Right cardiac atrium (tissue), 5 donors: Measurements from ENCODE around the gene ARL4D. TPM values are rescaled to one million over a fixed set of nuclear protein-coding genes. Genes with fewer than 3 reads are reported as not detected.
"Not testable (repeated sequence)": the region's sequence is repeated elsewhere in the genome, so short reads cannot be mapped to it uniquely, and the experiment has no call there.

Source experiments
- ATAC-seq, 2 donors: fragments of 200-7000 bp; cut with Tn5 transposase; one replicate each; pipeline versions ENCODE4 v1.8.0 to v1.9.1; 2020; ENCODE audit warnings: moderate library complexity in 2 of 2, mild to moderate bottlenecking in 1 of 2
- DNase-seq, 3 donors: peaks; one replicate each; pipeline ENCODE4 v3.0.0-alpha.2; 2020
- H3K27ac ChIP-seq: one replicate; pipeline ENCODE4 v1.5.1; 2013; ENCODE audit warnings: mild to moderate bottlenecking, low read length, control low read depth, moderate library complexity
- H3K27me3 ChIP-seq: one replicate; pipeline ENCODE4 v1.6.1; 2013; ENCODE audit not compliant: control insufficient read depth, insufficient read depth
- H3K4me1 ChIP-seq: one replicate; pipeline ENCODE4 v1.6.1; 2013; ENCODE audit warnings: low read length; ENCODE audit not compliant: control insufficient read depth, insufficient read depth
- H3K4me3 ChIP-seq: one replicate; pipeline ENCODE4 v1.5.1; 2013; ENCODE audit warnings: low read length, control low read depth
- H3K9me3 ChIP-seq: one replicate; pipeline ENCODE4 v1.6.1; 2013; ENCODE audit warnings: low read length; ENCODE audit not compliant: control insufficient read depth
- WGBS: extraction: QIAGEN DNeasy Blood & Tissue Kit; methylation state at CpG from one replicate; pipeline ENCODE4 v1.1.7; 2013; 5-methylcytosine and 5-hydroxymethylcytosine counted together
- intact Hi-C, 4 donors: fragments of 100-400 bp; cut with DNase I; formaldehyde crosslinking; loops; one replicate each; pipeline versions ENCODE4 v1.11.0 to v1.14.0; 2022 to 2023
- polyA plus RNA-seq: library from polyadenylated mRNA; stranded (reverse); fragments of 200-250 nt; gene quantifications from one replicate; pipeline ENCODE4 v1.2.3, GENCODE V29; 2013
- total RNA-seq, 4 donors: library from RNA; stranded (reverse); fragmentation: NEBNext Ultra II Directional; extraction: Animal tissue kit (Norgen Biotek cat#: 25700); gene quantifications; one replicate each; pipeline ENCODE4 v1.2.1, GENCODE V29; 2021
- donor health status: healthy with polysubstance abuse.
- donor health status: DM: no; HTN: yes; CAD: no.
- donor health status: DM: no; HTN: no; CAD: no.
- donor health status: DM: no; HTN: yes; CAD: no; lungs with severe emphysema.
- donor health status: DM: yes; HTN: yes; CAD: no.

ARL4D gene
- total and polyA plus RNA-seq, 5 donors, result 10.8 to 24.5 (median 16.2) TPM

- Histone ChIP-seq H3K4me1 (peaks cover 18% of the 10 kb centered on the region), H3K27ac (peak overlapping the region; percentile 38), H3K4me3 (no peak overlapping the region), H3K9me3 (no peaks in the 10 kb centered on the region), H3K27me3 (no peaks in the 10 kb centered on the region)
- intact Hi-C loops, result no loop called here
- WGBS, result 50% methylated on average over 6 of the region's 6 CpGs
- ATAC-seq (peak in 1 of 2 donors; percentile 19), DNase-seq (peak in 1 of 3 donors; percentile 45)
Measured at GRCh38 chr17:43411749-43412148, 13.0 kb downstream of the ARL4D start.

- ATAC-seq, result no peak
- H3K27ac ChIP-seq, result peak overlapping the region; percentile 38
- WGBS, result 75% methylated on average over 1 of the region's 1 CpG
Measured at GRCh38 chr17:43412166-43412565, 13.4 kb downstream of the ARL4D start.

GRCh38 chr17:43416998-43417890 lies 18.5 kb downstream of the ARL4D start:
- 22% methylated on average over 13 of the region's 13 CpGs for WGBS
- Histone ChIP-seq H3K4me1 (peaks cover 7% of the 10 kb centered on the region), H3K27ac (peak overlapping the region; percentile 65), H3K4me3 (no peak overlapping the region), H3K27me3 (no peaks in the 10 kb centered on the region), H3K9me3 (no peaks in the 10 kb centered on the region)
- intact Hi-C loops, result no loop called here
- ATAC-seq (peak; percentile 95), DNase-seq (peak; percentile 86 to 95 (median 92))

More at GRCh38 chr17:43412166-43412565, 13.4 kb downstream of the ARL4D start:
- peaks cover 18% of the 10 kb centered on the region for H3K4me1 ChIP-seq
- H3K27me3 ChIP-seq, result no peaks in the 10 kb centered on the region
- intact Hi-C loops, result no loop called here
- no peaks in the 10 kb centered on the region for H3K9me3 ChIP-seq
- no peak for DNase-seq
- H3K4me3 ChIP-seq, result no peak overlapping the region

- H3K27ac ChIP-seq, result peak overlapping the region; percentile 61
- H3K27me3 ChIP-seq, result no peaks in the 10 kb centered on the region
- DNase-seq (peak; percentile 70 to 80 (median 75)), ATAC-seq (peak; percentile 76 to 87)
- no peaks in the 10 kb centered on the region for H3K9me3 ChIP-seq
- peaks cover 7% of the 10 kb centered on the region for H3K4me1 ChIP-seq
- no peak overlapping the region for H3K4me3 ChIP-seq
- 53% methylated on average over 18 of the region's 18 CpGs for WGBS
- intact Hi-C loops, result no loop called here
Measured at GRCh38 chr17:43418441-43419374, 19.9 kb downstream of the ARL4D start.

- DNase-seq, intact Hi-C loops, H3K27me3 ChIP-seq, ATAC-seq, H3K4me3 ChIP-seq, H3K9me3 ChIP-seq, H3K4me1 ChIP-seq: not testable (repeated sequence)
- 95% methylated on average over 17 of the region's 17 CpGs for WGBS
- H3K27ac ChIP-seq, result peak overlapping the region; percentile 43
Measured at GRCh38 chr17:43419375-43419882, 20.6 kb downstream of the ARL4D start.

GRCh38 chr17:43423777-43424455 lies 25.1 kb downstream of the ARL4D start:
- DNase-seq, result no peak
- Histone ChIP-seq H3K27ac (no peak overlapping the region), H3K4me3 (no peak overlapping the region), H3K27me3 (no peaks in the 10 kb centered on the region), H3K4me1 (no peaks in the 10 kb centered on the region), H3K9me3 (no peaks in the 10 kb centered on the region)
- ATAC-seq, result no peak
- intact Hi-C loops, result no loop called here
- 84% methylated on average over 6 of the region's 6 CpGs for WGBS

- Histone ChIP-seq H3K27ac (no peak overlapping the region), H3K27me3 (no peaks in the 10 kb centered on the region), H3K4me1 (no peaks in the 10 kb centered on the region), H3K4me3 (no peak overlapping the region), H3K9me3 (no peaks in the 10 kb centered on the region)
- WGBS, result 82% methylated on average over 9 of the region's 9 CpGs
- no peak for ATAC-seq
- DNase-seq, result no peak
- intact Hi-C loops, result no loop called here
Measured at GRCh38 chr17:43427362-43428043, 28.7 kb downstream of the ARL4D start.

- H3K4me3 ChIP-seq, result no peak overlapping the region
- WGBS, result 72% methylated on average over 5 of the region's 5 CpGs
- intact Hi-C loops, result no loop called here
- no peak overlapping the region for H3K27ac ChIP-seq
- DNase-seq (no peak), ATAC-seq (no peak)
- H3K27me3 ChIP-seq, result no peaks in the 10 kb centered on the region
- no peaks in the 10 kb centered on the region for H3K4me1 ChIP-seq
- H3K9me3 ChIP-seq, result no peaks in the 10 kb centered on the region
Measured at GRCh38 chr17:43428524-43428923, 29.7 kb downstream of the ARL4D start.

GRCh38 chr17:43430936-43431713 lies 32.3 kb downstream of the ARL4D start:
- ATAC-seq, result peak in 1 of 2 donors; percentile 19
- peak overlapping the region; percentile 36 for H3K27ac ChIP-seq
- intact Hi-C loops, result no loop called here

More at GRCh38 chr17:43430936-43431713, 32.3 kb downstream of the ARL4D start:
- Histone ChIP-seq H3K4me3 (no peak overlapping the region), H3K9me3 (no peaks in the 10 kb centered on the region), H3K27me3 (no peaks in the 10 kb centered on the region), H3K4me1 (no peaks in the 10 kb centered on the region)
- 53% methylated on average over 6 of the region's 6 CpGs for WGBS
- no peak for DNase-seq
